Testis (tissue), 3 donors: Measurements from ENCODE around the gene TRMT10C. TPM values are rescaled to one million over a fixed set of nuclear protein-coding genes. Genes with fewer than 3 reads are reported as not detected.

Experiments used
- DNase-seq: peaks from one replicate; pipeline ENCODE4 v3.0.0-alpha.2; 2019
- H3K27ac ChIP-seq, 2 donors: fragments of 200-600 bp; sonication (generic); one replicate each; pipeline ENCODE4 v1.5.1; 2019
- H3K27me3 ChIP-seq: fragments of 200-600 bp; sonication (generic); one replicate; pipeline ENCODE4 v1.5.1; 2019
- H3K36me3 ChIP-seq: fragments of 200-600 bp; sonication (generic); one replicate; pipeline ENCODE4 v1.5.1; 2017; ENCODE audit warnings: low read depth; ENCODE audit errors: missing control alignments
- H3K4me1 ChIP-seq: fragments of 200-600 bp; sonication (generic); one replicate; pipeline ENCODE4 v1.5.1; 2019
- H3K4me3 ChIP-seq, 2 donors: fragments of 200-600 bp; sonication (generic); one replicate each; pipeline ENCODE4 v1.5.1; 2017 to 2019
- H3K9me3 ChIP-seq: fragments of 200-600 bp; sonication (generic); one replicate; pipeline ENCODE4 v1.5.1; 2017
- CTCF ChIP-seq, 3 experiments: fragments of 450-650 bp in 2 of 3; fragments of 200-600 bp in 1 of 3; sonication (generic) in 1 of 3; IDR thresholded peaks; one replicate each; pipeline ENCODE4 v1.5.1; 2016 to 2019; ENCODE audit warnings: antibody characterized with exemption in 3 of 3, mild to moderate bottlenecking in 2 of 3, moderate library complexity in 1 of 3
- POLR2A ChIP-seq: fragments of 450-650 bp; IDR thresholded peaks from one replicate; pipeline ENCODE4 v1.6.1; 2017; ENCODE audit warnings: antibody characterized with exemption, mild to moderate bottlenecking, moderate library complexity
- WGBS, 2 donors: methylation state at CpG; one replicate each; pipeline ENCODE4 v1.1.5; 2018; 5-methylcytosine and 5-hydroxymethylcytosine counted together
- intact Hi-C: fragments of 100-400 bp; cut with DNase I; formaldehyde crosslinking; loops from one replicate; pipeline ENCODE4 v1.15.1; 2023; ENCODE audit warnings: low total_unique reads
- polyA plus RNA-seq: library from polyadenylated mRNA; stranded (reverse); fragments of 350-450 nt; fragmentation: Illumina TruSeq; extraction: RNeasy Lipid Tissue Mini Kit (QIAGEN cat#74804); gene quantifications from one replicate; pipeline ENCODE4 v1.2.3, GENCODE V29; 2014; ENCODE audit warnings: low read depth, low replicate concordance; ENCODE audit not compliant: insufficient read depth
- total RNA-seq, 2 donors: library from RNA; depleted of rRNA; stranded (reverse); fragments of >200 nt; gene quantifications; one replicate each; pipeline ENCODE4 v1.2.3, GENCODE V29; 2016

TRMT10C gene
- total and polyA plus RNA-seq, 3 donors from 2014 or later = 13.3 to 16.3 (median 13.5) TPM

GRCh38 chr3:101571028-101571895 is 9.6 kb downstream of the TRMT10C start:
- intact Hi-C loops = loop anchor here (10.0 kb wide), 1 partner anchor 114 kb away; the partner anchor contains the start of gene RPL24
- no peak for TF ChIP-seq POLR2A
- TF ChIP-seq CTCF (IDR thresholded peaks at IDR 0.05) = no peak
- Histone ChIP-seq H3K36me3 (no peaks in the 10 kb centered on the region), H3K27me3 (no peaks in the 10 kb centered on the region), H3K9me3 (no peaks in the 10 kb centered on the region), H3K4me3 (no peak overlapping the region), H3K27ac (no peak overlapping the region), H3K4me1 (peaks cover 5% of the 10 kb centered on the region)
- DNase-seq = no peak
- 62 to 69% methylated on average over 9 of the region's 9 CpGs for WGBS, 2 donors

- peak within 1 kb of the TSS; percentile 88 to 90 for H3K4me3 ChIP-seq
- peak within 1 kb of the TSS; percentile 95 to 96 for H3K27ac ChIP-seq
- no peaks in the 10 kb centered on the region for H3K9me3 ChIP-seq
- no peaks in the 10 kb centered on the region for H3K36me3 ChIP-seq
- intact Hi-C loops = loop anchor here (10.0 kb wide), 1 partner anchor 111 kb away; the partner anchor contains the start of gene RPL24
- TF ChIP-seq CTCF (IDR thresholded peaks at IDR 0.05) (peak; percentile 95 to 97 (median 95)), POLR2A (peak; percentile 59)
- peak; percentile 100 for DNase-seq
- WGBS, 2 donors = 1 to 3% methylated on average over 40 to 46 of the region's 47 CpGs
- H3K4me1 ChIP-seq = peaks cover 5% of the 10 kb centered on the region
- no peaks in the 10 kb centered on the region for H3K27me3 ChIP-seq
Observed at GRCh38 chr3:101573449-101574387, 12.1 kb downstream of the TRMT10C start, which contains the start of gene PCNP. TSS of gene PCNP (plus strand) at chr3:101574180. CDS start at chr3:101574216, 36 bp downstream.

- H3K4me1 ChIP-seq = peaks cover 5% of the 10 kb centered on the region
- intact Hi-C loops = loop anchor here (10.0 kb wide), 1 partner anchor 110 kb away; the partner anchor contains the start of gene RPL24
Observed at GRCh38 chr3:101574388-101575112, 12.9 kb downstream of the TRMT10C start.

More at GRCh38 chr3:101574388-101575112, 12.9 kb downstream of the TRMT10C start:
- Histone ChIP-seq H3K36me3 (no peaks in the 10 kb centered on the region), H3K27me3 (no peaks in the 10 kb centered on the region), H3K27ac (peak overlapping the region; percentile 95 to 96), H3K4me3 (peak overlapping the region; percentile 88 to 90), H3K9me3 (no peaks in the 10 kb centered on the region)
- DNase-seq = peak; percentile 68
- WGBS, 2 donors = 0% methylated on average over 7 to 36 of the region's 41 CpGs
- TF ChIP-seq CTCF (IDR thresholded peaks at IDR 0.05) (no peak), POLR2A (no peak)
